KMS-11 (cell line): ENCODE results near the gene VWA7.
A peak's percentile ranks its signal among the peaks of the same experiment; 100 is the strongest.

Experiments used
- H2AFZ ChIP-seq: fragments of 200-600 bp; sonication (generic); 2 replicates; pipeline ENCODE4 v1.6.1; 2016; ENCODE audit warnings: antibody characterized with exemption, mixed run types, low read depth
- H3K27ac ChIP-seq: fragments of 200-600 bp; sonication (generic); 2 replicates; pipeline ENCODE4 v1.6.1; 2016; ENCODE audit warnings: mild to moderate bottlenecking, mixed run types
- H3K27me3 ChIP-seq: fragments of 200-600 bp; sonication (generic); 2 replicates; pipeline ENCODE4 v1.6.1; 2017; ENCODE audit warnings: mild to moderate bottlenecking, low read depth, mixed run types, moderate library complexity; ENCODE audit not compliant: insufficient read depth
- H3K36me3 ChIP-seq: fragments of 200-600 bp; sonication (generic); 2 replicates; pipeline ENCODE4 v1.6.1; 2017; ENCODE audit warnings: mild to moderate bottlenecking, mixed run types; ENCODE audit not compliant: insufficient read depth
- H3K4me1 ChIP-seq: fragments of 200-600 bp; sonication (generic); 2 replicates; pipeline ENCODE4 v1.6.1; 2016; ENCODE audit warnings: mild to moderate bottlenecking, low read depth, mixed run types; ENCODE audit not compliant: poor library complexity, severe bottlenecking
- H3K4me2 ChIP-seq: fragments of 200-600 bp; sonication (generic); 2 replicates; pipeline ENCODE4 v1.7.0; 2016; ENCODE audit warnings: mild to moderate bottlenecking, mixed run types
- H3K4me3 ChIP-seq: fragments of 200-600 bp; sonication (generic); IDR thresholded peaks from 2 replicates; pipeline ENCODE4 v1.6.1; 2017; ENCODE audit warnings: low read depth, low read length, mixed read lengths; ENCODE audit not compliant: insufficient read depth
- H3K79me2 ChIP-seq: fragments of 200-600 bp; sonication (generic); 2 replicates; pipeline ENCODE4 v1.6.1; 2016; ENCODE audit warnings: low read depth, mixed run types; ENCODE audit not compliant: insufficient read depth
- H3K9ac ChIP-seq: fragments of 200-600 bp; sonication (generic); 2 replicates; pipeline ENCODE4 v1.6.1; 2016; ENCODE audit warnings: mild to moderate bottlenecking, mixed run types
- H4K20me1 ChIP-seq: fragments of 200-600 bp; sonication (generic); 2 replicates; pipeline ENCODE4 v1.6.1; 2016; ENCODE audit warnings: mild to moderate bottlenecking, mixed run types; ENCODE audit not compliant: insufficient read depth
- TF ChIP-seq, protein P1 (sequence below): fragments of 200-600 bp; sonication (generic); conservative IDR thresholded peaks from 2 replicates; pipeline ENCODE4 v1.6.1; 2017; ENCODE audit warnings: low read depth, mild to moderate bottlenecking, antibody characterized with exemption, low read length, moderate library complexity, mixed read lengths

The VWA7 gene

DNA sequence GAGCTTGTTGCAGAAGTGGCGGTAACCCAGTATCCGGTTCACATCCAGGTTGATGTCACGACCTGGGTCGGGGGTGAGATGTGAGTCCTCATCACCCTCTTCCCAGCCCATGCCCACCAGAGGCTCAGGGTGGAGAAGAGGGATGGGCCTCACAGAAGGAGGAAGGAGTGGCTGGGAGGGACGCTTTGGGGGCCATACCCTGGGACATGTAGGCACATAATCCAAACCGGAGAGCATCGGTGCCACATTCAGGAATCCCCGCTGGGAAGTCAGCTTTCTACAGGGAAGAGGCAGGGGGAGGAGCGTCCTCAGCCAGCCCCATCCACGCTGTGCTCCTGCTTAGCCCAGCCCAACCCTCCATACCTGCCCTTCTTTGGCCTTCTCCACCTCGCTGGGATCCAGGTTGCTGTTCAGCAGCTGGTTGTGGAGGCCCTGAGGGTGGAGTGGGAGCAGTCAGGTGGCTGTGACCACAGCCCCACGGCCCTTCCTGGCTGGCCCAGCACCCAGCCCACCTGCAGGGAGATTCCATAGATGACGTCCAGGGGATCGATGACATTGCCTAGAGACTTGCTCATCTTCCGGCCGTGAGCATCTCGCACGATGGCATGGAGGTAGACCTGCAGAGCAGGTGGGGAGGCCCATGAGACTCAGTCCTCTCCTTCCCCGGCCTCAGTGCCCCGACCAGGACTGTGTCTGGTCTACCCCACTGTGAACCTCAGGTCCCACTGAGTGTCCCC is 3.5 kb upstream of the VWA7 start:
- Histone ChIP-seq H3K79me2 (no peaks in the 10 kb centered on the region), H2AFZ (no peak overlapping the region), H3K27ac (no peak overlapping the region), H3K9ac (no peak overlapping the region), H3K4me2 (no peak overlapping the region), H3K4me3 (no peak overlapping the region), H3K36me3 (peaks cover 10% of the 10 kb centered on the region; the same call in 1 of the 2 replicates), H3K4me1 (peaks cover 33% of the 10 kb centered on the region), H3K27me3 (no peaks in the 10 kb centered on the region), H4K20me1 (no peaks in the 10 kb centered on the region)
- TF ChIP-seq, protein P1, sequence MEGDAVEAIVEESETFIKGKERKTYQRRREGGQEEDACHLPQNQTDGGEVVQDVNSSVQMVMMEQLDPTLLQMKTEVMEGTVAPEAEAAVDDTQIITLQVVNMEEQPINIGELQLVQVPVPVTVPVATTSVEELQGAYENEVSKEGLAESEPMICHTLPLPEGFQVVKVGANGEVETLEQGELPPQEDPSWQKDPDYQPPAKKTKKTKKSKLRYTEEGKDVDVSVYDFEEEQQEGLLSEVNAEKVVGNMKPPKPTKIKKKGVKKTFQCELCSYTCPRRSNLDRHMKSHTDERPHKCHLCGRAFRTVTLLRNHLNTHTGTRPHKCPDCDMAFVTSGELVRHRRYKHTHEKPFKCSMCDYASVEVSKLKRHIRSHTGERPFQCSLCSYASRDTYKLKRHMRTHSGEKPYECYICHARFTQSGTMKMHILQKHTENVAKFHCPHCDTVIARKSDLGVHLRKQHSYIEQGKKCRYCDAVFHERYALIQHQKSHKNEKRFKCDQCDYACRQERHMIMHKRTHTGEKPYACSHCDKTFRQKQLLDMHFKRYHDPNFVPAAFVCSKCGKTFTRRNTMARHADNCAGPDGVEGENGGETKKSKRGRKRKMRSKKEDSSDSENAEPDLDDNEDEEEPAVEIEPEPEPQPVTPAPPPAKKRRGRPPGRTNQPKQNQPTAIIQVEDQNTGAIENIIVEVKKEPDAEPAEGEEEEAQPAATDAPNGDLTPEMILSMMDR = no peak

DNA sequence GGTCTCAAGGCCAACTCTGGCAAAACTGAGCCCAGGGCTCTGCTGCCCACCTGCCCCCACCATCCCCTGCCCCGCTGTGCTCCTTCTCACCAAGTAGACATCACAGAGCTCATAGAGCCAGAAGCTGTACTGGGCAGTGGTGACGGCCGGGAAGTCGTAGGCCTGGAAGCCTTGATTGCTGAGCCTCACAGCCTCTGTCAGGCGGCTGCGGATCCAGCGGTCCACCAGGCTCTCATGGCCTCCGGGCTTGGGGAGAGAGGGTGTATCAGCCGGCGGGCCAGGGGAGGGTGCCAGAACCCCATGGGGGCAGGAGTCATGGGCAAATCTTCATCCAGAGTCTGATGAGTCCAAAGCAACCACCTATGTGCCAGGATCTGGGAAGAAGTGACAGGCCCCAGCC is 2.8 kb upstream of the VWA7 start:
- H3K36me3 ChIP-seq = peaks cover 5% of the 10 kb centered on the region; the same call in 1 of the 2 replicates
- TF ChIP-seq, protein P1 = no peak
- no peak overlapping the region for H3K4me2 ChIP-seq
- no peaks in the 10 kb centered on the region for H3K27me3 ChIP-seq
- no peaks in the 10 kb centered on the region for H3K79me2 ChIP-seq
- no peaks in the 10 kb centered on the region for H4K20me1 ChIP-seq
- H3K4me3 ChIP-seq = no peak overlapping the region
- H3K27ac ChIP-seq = no peak overlapping the region
- peaks cover 40% of the 10 kb centered on the region for H3K4me1 ChIP-seq
- H2AFZ ChIP-seq = no peak overlapping the region
- H3K9ac ChIP-seq = no peak overlapping the region

DNA sequence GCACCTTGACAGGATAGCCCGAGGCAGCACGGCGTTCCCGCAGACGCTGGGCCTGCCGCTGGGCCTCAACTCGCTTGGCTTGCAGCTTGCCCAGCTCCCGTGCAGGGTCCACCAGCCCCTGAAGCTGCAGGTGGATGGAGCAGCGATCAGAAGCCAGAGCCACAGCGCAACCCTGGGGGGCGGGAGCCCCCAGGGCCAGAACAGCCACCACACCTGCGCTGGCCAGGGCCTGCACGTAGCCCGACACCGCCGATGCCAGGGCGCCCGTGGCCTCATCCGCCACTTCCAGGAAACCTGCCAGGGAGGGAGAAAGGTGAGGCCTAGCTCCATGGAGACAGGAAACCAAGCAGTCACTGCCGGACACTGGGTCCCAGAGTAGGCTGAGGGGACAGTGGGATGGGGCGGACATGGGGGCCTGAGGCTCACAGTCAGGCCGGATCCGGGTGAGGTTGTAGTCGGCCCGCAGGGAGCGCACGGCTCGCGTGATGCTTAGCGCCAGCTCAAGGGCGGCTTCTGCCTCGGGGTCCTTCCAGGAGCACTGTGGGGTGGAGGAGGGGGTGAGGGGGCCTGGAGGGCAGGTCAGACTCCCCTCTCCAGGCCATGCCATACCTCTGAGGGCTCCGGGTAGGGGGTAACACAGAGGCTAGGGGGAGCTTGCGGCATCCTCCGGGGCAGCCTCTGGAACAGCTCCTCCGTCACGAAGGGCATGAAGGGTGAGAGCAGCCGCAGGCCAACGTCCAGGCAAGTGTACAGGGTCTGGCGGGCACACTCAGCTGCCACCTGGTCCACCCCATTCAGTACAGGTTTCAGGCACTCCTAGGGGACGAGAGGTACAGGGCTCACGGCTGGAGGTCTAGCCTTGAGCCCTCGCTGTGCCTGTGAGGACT is 2.1 kb upstream of the VWA7 start:
- H3K4me3 ChIP-seq = no peak overlapping the region
- peaks cover 5% of the 10 kb centered on the region; the same call in 1 of the 2 replicates for H3K36me3 ChIP-seq
- H4K20me1 ChIP-seq = no peaks in the 10 kb centered on the region
- H2AFZ ChIP-seq = no peak overlapping the region
- no peak overlapping the region for H3K9ac ChIP-seq
- H3K4me1 ChIP-seq = peaks cover 40% of the 10 kb centered on the region
- H3K27me3 ChIP-seq = no peaks in the 10 kb centered on the region
- H3K4me2 ChIP-seq = no peak overlapping the region
- no peaks in the 10 kb centered on the region for H3K79me2 ChIP-seq
- TF ChIP-seq, protein P1 = no peak
- no peak overlapping the region; the same call in 1 of the 2 replicates for H3K27ac ChIP-seq

DNA sequence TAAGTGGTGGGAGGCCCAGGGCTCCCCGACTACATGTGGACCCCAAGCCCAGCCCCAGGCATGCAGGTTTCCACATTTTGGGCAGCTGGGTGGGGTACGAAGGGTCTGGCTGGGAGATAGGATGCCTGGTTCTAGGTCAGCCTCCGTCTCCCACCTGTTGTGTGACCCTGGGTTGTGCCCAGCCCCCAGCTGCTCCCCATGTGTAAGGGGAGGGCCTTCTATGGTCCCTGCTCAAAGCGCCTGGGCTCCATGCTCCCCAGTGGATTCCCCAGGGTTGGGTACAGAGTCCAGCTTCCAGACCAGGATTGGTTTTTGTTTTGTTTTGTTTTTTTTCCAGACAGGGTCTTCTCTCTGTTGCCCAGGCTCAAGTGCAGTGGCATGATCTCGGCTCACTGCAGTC is 1.1 kb upstream of the VWA7 start:
- Histone ChIP-seq H3K27me3 (no peaks in the 10 kb centered on the region), H3K9ac (no peak overlapping the region; the same call in 1 of the 2 replicates), H2AFZ (no peak overlapping the region), H3K36me3 (peaks cover 5% of the 10 kb centered on the region; the same call in 1 of the 2 replicates), H3K79me2 (no peaks in the 10 kb centered on the region), H3K27ac (peak overlapping the region; percentile 79), H3K4me2 (peak overlapping the region; percentile 89; the same call in 1 of the 2 replicates), H4K20me1 (no peaks in the 10 kb centered on the region), H3K4me1 (peaks cover 40% of the 10 kb centered on the region), H3K4me3 (no peak overlapping the region)
- TF ChIP-seq, protein P1 = no peak
